ENCODE results near the gene PGAM5. TPM values are rescaled to one million over a fixed set of nuclear protein-coding genes. Genes with fewer than 3 reads are reported as not detected.

Gene PGAM5
- total and polyA plus RNA-seq, 9 of the 15 experiments (the other 6 are each of a cell fraction or from before 2014, with no cell fraction given), result 7.4 to 121 (median 69.5) TPM

- no peak for TF ChIP-seq C11orf30 (IDR thresholded peaks at IDR 0.05; ENCODE audit: low read depth)
- no peak for TF ChIP-seq ILF3 (IDR thresholded peaks at IDR 0.05; ENCODE audit: borderline replicate concordance)
- TF ChIP-seq MAFG (tag; conservative IDR thresholded peaks at IDR 0.05), result peak; percentile 27
- no peak for TF ChIP-seq HES1 (IDR thresholded peaks at IDR 0.05; ENCODE audit: low read depth)
- no peak for TF ChIP-seq ZNF551 (CRISPR knock-in tag; IDR thresholded peaks at IDR 0.05)
- TF ChIP-seq PHTF2 (CRISPR knock-in tag; IDR thresholded peaks at IDR 0.05), result no peak
- TF ChIP-seq FUS (optimal IDR thresholded peaks at IDR 0.05; ENCODE audit: low read depth, low read length), result no peak
- no peak for TF ChIP-seq ZNF280A (IDR thresholded peaks at IDR 0.05; ENCODE audit: low read depth, partially characterized antibody)
- TF ChIP-seq BCL6 (CRISPR knock-in tag; IDR thresholded peaks at IDR 0.05), result no peak
- TF ChIP-seq ZNF253 (CRISPR knock-in tag; conservative IDR thresholded peaks at IDR 0.05), result no peak
- TF ChIP-seq ZNF217 (CRISPR knock-in tag; IDR thresholded peaks at IDR 0.05), result no peak
- TF ChIP-seq ZNF124 (CRISPR knock-in tag; IDR thresholded peaks at IDR 0.05), result no peak
- TF ChIP-seq, protein P1, sequence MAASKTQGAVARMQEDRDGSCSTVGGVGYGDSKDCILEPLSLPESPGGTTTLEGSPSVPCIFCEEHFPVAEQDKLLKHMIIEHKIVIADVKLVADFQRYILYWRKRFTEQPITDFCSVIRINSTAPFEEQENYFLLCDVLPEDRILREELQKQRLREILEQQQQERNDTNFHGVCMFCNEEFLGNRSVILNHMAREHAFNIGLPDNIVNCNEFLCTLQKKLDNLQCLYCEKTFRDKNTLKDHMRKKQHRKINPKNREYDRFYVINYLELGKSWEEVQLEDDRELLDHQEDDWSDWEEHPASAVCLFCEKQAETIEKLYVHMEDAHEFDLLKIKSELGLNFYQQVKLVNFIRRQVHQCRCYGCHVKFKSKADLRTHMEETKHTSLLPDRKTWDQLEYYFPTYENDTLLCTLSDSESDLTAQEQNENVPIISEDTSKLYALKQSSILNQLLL (CRISPR knock-in tag; IDR thresholded peaks at IDR 0.05; ENCODE audit: borderline replicate concordance), result no peak
- TF ChIP-seq, protein P2, sequence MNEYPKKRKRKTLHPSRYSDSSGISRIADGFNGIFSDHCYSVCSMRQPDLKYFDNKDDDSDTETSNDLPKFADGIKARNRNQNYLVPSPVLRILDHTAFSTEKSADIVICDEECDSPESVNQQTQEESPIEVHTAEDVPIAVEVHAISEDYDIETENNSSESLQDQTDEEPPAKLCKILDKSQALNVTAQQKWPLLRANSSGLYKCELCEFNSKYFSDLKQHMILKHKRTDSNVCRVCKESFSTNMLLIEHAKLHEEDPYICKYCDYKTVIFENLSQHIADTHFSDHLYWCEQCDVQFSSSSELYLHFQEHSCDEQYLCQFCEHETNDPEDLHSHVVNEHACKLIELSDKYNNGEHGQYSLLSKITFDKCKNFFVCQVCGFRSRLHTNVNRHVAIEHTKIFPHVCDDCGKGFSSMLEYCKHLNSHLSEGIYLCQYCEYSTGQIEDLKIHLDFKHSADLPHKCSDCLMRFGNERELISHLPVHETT (CRISPR knock-in tag; conservative IDR thresholded peaks at IDR 0.05 in 1 of 2, IDR thresholded peaks at IDR 0.05 in 1 of 2), result peak in 1 of 2 experiments; percentile 99; a peak in 2 of 4 replicates
- TF ChIP-seq ETV5 (CRISPR knock-in tag; IDR thresholded peaks at IDR 0.05; ENCODE audit: low read depth), result no peak; the same call in 1 of the 2 replicates
- no peak for TF ChIP-seq ZNF830 (CRISPR knock-in tag; IDR thresholded peaks at IDR 0.05)
- TF ChIP-seq, protein P3, sequence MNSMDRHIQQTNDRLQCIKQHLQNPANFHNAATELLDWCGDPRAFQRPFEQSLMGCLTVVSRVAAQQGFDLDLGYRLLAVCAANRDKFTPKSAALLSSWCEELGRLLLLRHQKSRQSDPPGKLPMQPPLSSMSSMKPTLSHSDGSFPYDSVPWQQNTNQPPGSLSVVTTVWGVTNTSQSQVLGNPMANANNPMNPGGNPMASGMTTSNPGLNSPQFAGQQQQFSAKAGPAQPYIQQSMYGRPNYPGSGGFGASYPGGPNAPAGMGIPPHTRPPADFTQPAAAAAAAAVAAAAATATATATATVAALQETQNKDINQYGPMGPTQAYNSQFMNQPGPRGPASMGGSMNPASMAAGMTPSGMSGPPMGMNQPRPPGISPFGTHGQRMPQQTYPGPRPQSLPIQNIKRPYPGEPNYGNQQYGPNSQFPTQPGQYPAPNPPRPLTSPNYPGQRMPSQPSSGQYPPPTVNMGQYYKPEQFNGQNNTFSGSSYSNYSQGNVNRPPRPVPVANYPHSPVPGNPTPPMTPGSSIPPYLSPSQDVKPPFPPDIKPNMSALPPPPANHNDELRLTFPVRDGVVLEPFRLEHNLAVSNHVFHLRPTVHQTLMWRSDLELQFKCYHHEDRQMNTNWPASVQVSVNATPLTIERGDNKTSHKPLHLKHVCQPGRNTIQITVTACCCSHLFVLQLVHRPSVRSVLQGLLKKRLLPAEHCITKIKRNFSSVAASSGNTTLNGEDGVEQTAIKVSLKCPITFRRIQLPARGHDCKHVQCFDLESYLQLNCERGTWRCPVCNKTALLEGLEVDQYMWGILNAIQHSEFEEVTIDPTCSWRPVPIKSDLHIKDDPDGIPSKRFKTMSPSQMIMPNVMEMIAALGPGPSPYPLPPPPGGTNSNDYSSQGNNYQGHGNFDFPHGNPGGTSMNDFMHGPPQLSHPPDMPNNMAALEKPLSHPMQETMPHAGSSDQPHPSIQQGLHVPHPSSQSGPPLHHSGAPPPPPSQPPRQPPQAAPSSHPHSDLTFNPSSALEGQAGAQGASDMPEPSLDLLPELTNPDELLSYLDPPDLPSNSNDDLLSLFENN (IDR thresholded peaks at IDR 0.05; ENCODE audit: low read depth in 2 of 2, low read length in 2 of 2), result 0 out of 4 replicates have a peak, but pooled peaks of 1 of the 2 experiments have one; percentile 14
- TF ChIP-seq ZNF282 (CRISPR knock-in tag; IDR thresholded peaks at IDR 0.05), result no peak
These were observed 51.4 kb downstream of the PGAM5 start (continued) for GRCh38 chr12:132761921-132762583.
